Right lobe of liver (tissue), 4 donors: ENCODE results near the gene OBSCN.

Source experiments
- CTCF ChIP-seq, 4 donors: fragments of 200-600 bp in 3 of 4; fragments of 450-650 bp in 1 of 4; IDR thresholded peaks; one replicate each; pipeline versions ENCODE4 v1.5.1 to v1.8.0; 2016 to 2022; ENCODE audit warnings: antibody characterized with exemption in 4 of 4, mild to moderate bottlenecking in 2 of 4
- POLR2A ChIP-seq: fragments of 450-650 bp; IDR thresholded peaks from one replicate; pipeline ENCODE4 v1.6.1; 2017; ENCODE audit warnings: antibody characterized with exemption, mild to moderate bottlenecking
- donor health status: DM: no; HTN: no; CAD: no.
- donor health status: DM: no; HTN: no; CAD: no.
- donor health status: DM: no; HTN: yes; CAD: no.

- TF ChIP-seq CTCF (IDR thresholded peaks at IDR 0.05) (no peak), POLR2A (no peak)
These were observed 12.3 kb downstream of the OBSCN start for GRCh38 chr1:228219962-228220780.
